GM12878 (cell line): ENCODE results near the gene MEF2C. TPM values are rescaled to one million over a fixed set of nuclear protein-coding genes. Genes with fewer than 3 reads are reported as not detected.

Experiments used
- ATAC-seq: fragments of 200-7000 bp; cut with Tn5 transposase; 3 replicates; pipeline ENCODE4 v1.9.1; 2020; ENCODE audit warnings: mild to moderate bottlenecking, moderate library complexity
- BruUV-seq: library from RNA; stranded (reverse); fragments of 400-500 nt; replicated peaks from 2 replicates; lab custom pipeline; 2021; lab: Mats Ljungman, UMichigan
- CTCF ChIA-PET: fragments of 300-600 bp; sonication (Branson Sonifier 250); formaldehyde crosslinking; extraction: SDS; loops from one replicate; lab custom pipeline; 2021; ENCODE audit warnings: inconsistent platforms; lab: Yijun Ruan, JAX
- POLR2A ChIA-PET: fragments of 350-600 bp; formaldehyde crosslinking; extraction: SDS; loops from one replicate; lab custom pipeline; 2021; ENCODE audit warnings: inconsistent platforms; lab: Charles Lee
- RAD21 ChIA-PET: fragments of 300-600 bp; sonication (Branson Sonifier 250); formaldehyde crosslinking; loops from one replicate; lab custom pipeline; 2023; ENCODE audit warnings: antibody characterized with exemption; ENCODE audit not compliant: unreplicated experiment; lab: Charles Lee
- SMC1A ChIA-PET: fragments of 300-600 bp; sonication (Branson Sonifier 250); formaldehyde crosslinking; loops from one replicate; lab custom pipeline; 2023; ENCODE audit not compliant: unreplicated experiment, uncharacterized antibody; lab: Charles Lee
- DNase-seq: peaks from one replicate; pipeline ENCODE4 v3.0.0-alpha.2; 2011; ENCODE audit warnings: low read depth, low spot score
- FAIRE-seq: peaks from 3 replicates; lab custom pipeline; 2011; peaks lifted over from hg19 to GRCh38; lab: Jason Lieb, UNC
- H2AFZ ChIP-seq: 2 replicates; pipeline ENCODE4 v1.6.0; 2011; ENCODE audit warnings: low read depth, low read length, control low read depth; ENCODE audit not compliant: control insufficient read depth
- H3K27ac ChIP-seq: 2 replicates; pipeline ENCODE4 v1.5.1; 2011; ENCODE audit warnings: control low read depth; ENCODE audit not compliant: control insufficient read depth, insufficient read depth
- H3K27me3 ChIP-seq, 2 experiments: replicated peaks in 1 of 2; 2 replicates each; pipeline versions ENCODE4 v1.6.0 to v1.6.1; 2011; ENCODE audit warnings: low read length in 1 of 2; ENCODE audit not compliant: control insufficient read depth in 2 of 2, insufficient read depth in 2 of 2
- H3K36me3 ChIP-seq, 2 experiments: 2 replicates each; pipeline ENCODE4 v1.5.1; 2011; ENCODE audit warnings: low read length in 1 of 2; ENCODE audit not compliant: control insufficient read depth in 2 of 2, insufficient read depth in 2 of 2
- H3K4me1 ChIP-seq: 2 replicates; pipeline ENCODE4 v1.6.1; 2011; ENCODE audit warnings: mild to moderate bottlenecking, low read length, moderate library complexity, mixed read lengths; ENCODE audit not compliant: control insufficient read depth, insufficient read depth
- H3K4me2 ChIP-seq: 2 replicates; pipeline ENCODE4 v1.6.0; 2011; ENCODE audit warnings: control low read depth; ENCODE audit not compliant: control insufficient read depth, insufficient read depth
- H3K4me3 ChIP-seq: fragments of 200-600 bp; sonication (generic); 2 replicates; pipeline ENCODE4 v1.5.1; 2016
- H3K79me2 ChIP-seq: 2 replicates; pipeline ENCODE4 v1.6.0; 2011; ENCODE audit warnings: low read length; ENCODE audit not compliant: control insufficient read depth, insufficient read depth
- H3K9ac ChIP-seq: 2 replicates; pipeline ENCODE4 v1.8.0; 2011; ENCODE audit warnings: low read length, control low read depth, mixed read lengths; ENCODE audit not compliant: control insufficient read depth, insufficient read depth
- H3K9me3 ChIP-seq: replicated peaks from 3 replicates; pipeline ENCODE4 v1.5.1; 2011; ENCODE audit warnings: mild to moderate bottlenecking, low read length; ENCODE audit not compliant: control insufficient read depth, insufficient read depth
- H4K20me1 ChIP-seq: 2 replicates; pipeline ENCODE4 v1.6.0; 2011; ENCODE audit not compliant: control insufficient read depth, insufficient read depth
- CEBPZ ChIP-seq: fragments of 150-350 bp; IDR thresholded peaks from 2 replicates; pipeline ENCODE4 v1.6.1; 2016; ENCODE audit warnings: low read depth, low read length
- DPF2 ChIP-seq: fragments of 450-650 bp; IDR thresholded peaks from 2 replicates; pipeline ENCODE4 v1.6.1; 2017; ENCODE audit warnings: mild to moderate bottlenecking
- ELK1 ChIP-seq: IDR thresholded peaks from 2 replicates; pipeline ENCODE4 v1.6.1; 2012; ENCODE audit warnings: low read depth, low read length, improper control_type of control experiment
- MTA3 ChIP-seq: IDR thresholded peaks from 2 replicates; pipeline ENCODE4 v1.6.1; 2012; ENCODE audit warnings: low read length, inconsistent platforms, borderline replicate concordance
- NFXL1 ChIP-seq: fragments of 450-650 bp; IDR thresholded peaks from 2 replicates; pipeline ENCODE4 v1.6.1; 2017; ENCODE audit warnings: antibody characterized with exemption, mild to moderate bottlenecking, borderline replicate concordance
- NR2F1 ChIP-seq: fragments of 450-650 bp; conservative IDR thresholded peaks from 2 replicates; pipeline ENCODE4 v1.6.1; 2017; ENCODE audit warnings: mild to moderate bottlenecking
- RELB ChIP-seq: fragments of 450-650 bp; IDR thresholded peaks from 2 replicates; pipeline ENCODE4 v1.6.1; 2017; ENCODE audit warnings: low read depth, mild to moderate bottlenecking, moderate library complexity
- RUNX3 ChIP-seq: IDR thresholded peaks from 2 replicates; pipeline ENCODE4 v1.6.1; 2012; ENCODE audit warnings: low read length, inconsistent platforms
- SREBF1 ChIP-seq: IDR thresholded peaks from 2 replicates; pipeline ENCODE4 v1.6.1; 2012; ENCODE audit warnings: mild to moderate bottlenecking, low read length
- SRF ChIP-seq, 2 experiments: IDR thresholded peaks; 2 replicates each; pipeline ENCODE4 v1.6.1; 2011; ENCODE audit warnings: low read depth in 2 of 2, low read length in 2 of 2, mild to moderate bottlenecking in 1 of 2, moderate library complexity in 1 of 2
- ZSCAN29 ChIP-seq: fragments of 450-650 bp; IDR thresholded peaks from 2 replicates; pipeline ENCODE4 v1.6.1; 2017; ENCODE audit warnings: mild to moderate bottlenecking, moderate library complexity
- WGBS: methylation state at CpG from one replicate; pipeline ENCODE4 v1.1.6; 2016; ENCODE audit warnings: low lambda C conversion rate; ENCODE audit not compliant: insufficient replicate concordance, insufficient coverage; ENCODE audit errors: missing lambda C conversion rate; 5-methylcytosine and 5-hydroxymethylcytosine counted together
- in situ Hi-C: fragments of 300-500 bp; cut with MboI; formaldehyde crosslinking; loops from 9 replicates; pipeline ENCODE4 v1.14.3; 2018; ENCODE audit warnings: mixed read lengths
- intact Hi-C: fragments of 100-400 bp; cut with micrococcal nuclease; formaldehyde crosslinking; loops from one replicate; pipeline ENCODE4 v1.14.2; 2022; ENCODE audit not compliant: unreplicated experiment
- polyA plus RNA-seq, 11 experiments: library from polyadenylated mRNA; depleted of rRNA in 4 of 11; unstranded in 6 of 11; stranded (reverse) in 5 of 11; fragments of >200 nt; fragmentation: Nextera tagmentation in 4 of 11; fragmentation: Illumina TruSeq in 1 of 11; extraction: Ambion mirVana in 4 of 11; extraction: Trizol in 1 of 11; gene quantifications; 1 replicate in 1 of 11; 2 replicates in 10 of 11; pipeline versions ENCODE4 v1.2.1 to v1.2.3, GENCODE V29; 2011 to 2016; ENCODE audit warnings: inconsistent platforms in 2 of 11, missing spikeins in 2 of 11, low read depth in 1 of 11
- total RNA-seq, 4 experiments: library from RNA; depleted of rRNA in 3 of 4; stranded (reverse); fragments of >200 nt in 3 of 4; fragmentation: Illumina TruSeq in 1 of 4; extraction: Trizol in 1 of 4; gene quantifications; 2 replicates each; pipeline versions ENCODE4 v1.2.1 to v1.2.3, GENCODE V29; 2013 to 2021

MEF2C gene
- total and polyA plus RNA-seq, 10 of the 15 experiments (the other 5 are each of a cell fraction or from before 2014, with no cell fraction given) = 104 to 225 (median 180) TPM

- no TSS peak for BruUV-seq
- Histone ChIP-seq H3K36me3 (no peaks in the 10 kb centered on the region; a peak in 1 of 4 replicates), H3K27ac (no peak overlapping the region), H2AFZ (no peak overlapping the region), H3K79me2 (no peaks in the 10 kb centered on the region), H3K9me3 (no peaks in the 10 kb centered on the region), H3K9ac (no peak overlapping the region), H3K4me1 (no peaks in the 10 kb centered on the region), H4K20me1 (no peaks in the 10 kb centered on the region), H3K4me2 (no peak overlapping the region), H3K27me3 (no peaks in the 10 kb centered on the region), H3K4me3 (no peak overlapping the region)
- DNase-seq (no peak), FAIRE-seq (no peak), ATAC-seq (no peak)
- CTCF ChIA-PET = interaction anchor here (0.6 to 1.4 kb wide), 3 partner anchors 19 to 822 kb away, joined by 3 read pairs; no protein-coding TSS in a partner anchor
- SMC1A ChIA-PET = interaction anchor here (0.6 to 1.0 kb wide), 3 partner anchors 9 to 204 kb away, joined by 3 to 4 read pairs (median 3); no protein-coding TSS in a partner anchor
- intact Hi-C loops (no loop called here), in situ Hi-C loops (no loop called here)
- POLR2A ChIA-PET = no interaction called here
- RAD21 ChIA-PET = interaction anchor here (1.0 kb wide), 1 partner anchor 40 kb away, joined by 3 read pairs; no protein-coding TSS in a partner anchor
- TF ChIP-seq SRF (IDR thresholded peaks at IDR 0.05; ENCODE audit: low read depth in 2 of 2, low read length in 2 of 2) = no peak
- TF ChIP-seq NFXL1 = no peak
- 42% methylated on average over 1 of the region's 1 CpG for WGBS
These were observed 47.4 kb upstream of the MEF2C start for GRCh38 chr5:88930335-88930734.

GRCh38 chr5:88929385-88929784, 46.4 kb upstream of the MEF2C start:
- FAIRE-seq (no peak), DNase-seq (no peak), ATAC-seq (no peak)
- Histone ChIP-seq H3K36me3 (no peaks in the 10 kb centered on the region; a peak in 1 of 4 replicates), H3K9me3 (no peaks in the 10 kb centered on the region), H3K9ac (no peak overlapping the region), H4K20me1 (no peaks in the 10 kb centered on the region), H3K27ac (no peak overlapping the region), H3K4me1 (no peaks in the 10 kb centered on the region), H3K79me2 (no peaks in the 10 kb centered on the region), H3K4me3 (no peak overlapping the region), H3K4me2 (no peak overlapping the region), H2AFZ (no peak overlapping the region), H3K27me3 (no peaks in the 10 kb centered on the region)
- TF ChIP-seq RUNX3 = no peak
- no peak for TF ChIP-seq SREBF1
- no peak for TF ChIP-seq RELB
- no peak for TF ChIP-seq DPF2
- no peak for TF ChIP-seq ZSCAN29
- no peak for TF ChIP-seq NR2F1
- no peak for TF ChIP-seq MTA3
- TF ChIP-seq CEBPZ = no peak
- no peak for TF ChIP-seq ELK1
- POLR2A ChIA-PET = no interaction called here
- SMC1A ChIA-PET = interaction anchor here (0.6 to 0.9 kb wide), 4 partner anchors 9 to 1809 kb away, joined by 3 to 4 read pairs (median 3); no protein-coding TSS in a partner anchor
- no TSS peak for BruUV-seq
- WGBS = 97% methylated on average over 6 of the region's 6 CpGs
- in situ Hi-C loops (no loop called here), intact Hi-C loops (no loop called here)
- RAD21 ChIA-PET = interaction anchor here (1.0 kb wide), 1 partner anchor 39 kb away, joined by 3 read pairs; no protein-coding TSS in a partner anchor
- CTCF ChIA-PET = interaction anchor here (0.6 to 1.4 kb wide), 3 partner anchors 18 to 823 kb away, joined by 3 read pairs; no protein-coding TSS in a partner anchor
